Endothelial cell of umbilical vein (primary cell): ENCODE measurements around the gene RPP21. TPM values are rescaled to one million over a fixed set of nuclear protein-coding genes. Genes with fewer than 3 reads are reported as not detected.

ENCODE experiments used
- BruUV-seq: library from RNA; stranded (reverse); fragments of 400-500 nt; replicated peaks from 2 replicates; lab custom pipeline; 2021; lab: Mats Ljungman, UMichigan
- CTCF ChIA-PET: fragments of 300-600, 350-600 bp; sonication (Branson Sonifier 250); formaldehyde crosslinking; loops from one replicate; lab custom pipeline; 2021; ENCODE audit warnings: antibody characterized with exemption, inconsistent platforms; lab: Charles Lee
- POLR2A ChIA-PET: fragments of 300-600, 350-600 bp; sonication (Branson Sonifier 250); formaldehyde crosslinking; loops from one replicate; lab custom pipeline; 2021; ENCODE audit warnings: antibody characterized with exemption, inconsistent platforms; lab: Charles Lee
- DNase-seq: peaks from one replicate; pipeline ENCODE4 v3.0.0-alpha.2; 2011; ENCODE audit warnings: low read depth, low spot score
- FAIRE-seq: peaks from 2 replicates; lab custom pipeline; 2011; peaks lifted over from hg19 to GRCh38; lab: Jason Lieb, UNC
- H2AFZ ChIP-seq: 2 replicates; pipeline ENCODE4 v1.6.0; 2012; ENCODE audit warnings: low read depth, low read length, control low read depth, inconsistent platforms
- H3K27ac ChIP-seq: 2 replicates; pipeline ENCODE4 v1.5.1; 2011; ENCODE audit warnings: low read depth, mild to moderate bottlenecking, control low read depth, low read length, moderate library complexity; ENCODE audit not compliant: insufficient read depth
- H3K27me3 ChIP-seq, 2 experiments: 2 replicates each; pipeline versions ENCODE4 v1.6.0 to v1.6.1; 2011; ENCODE audit warnings: low read length in 2 of 2, mixed read lengths in 1 of 2; ENCODE audit not compliant: control insufficient read depth in 2 of 2, insufficient read depth in 2 of 2
- H3K36me3 ChIP-seq, 2 experiments: 2 replicates in 1 of 2; 3 replicates in 1 of 2; pipeline ENCODE4 v1.5.1; 2011; ENCODE audit warnings: low read length in 2 of 2, mild to moderate bottlenecking in 1 of 2, moderate library complexity in 1 of 2; ENCODE audit not compliant: control insufficient read depth in 2 of 2, insufficient read depth in 2 of 2; ENCODE audit errors: extremely low read depth in 1 of 2
- H3K4me1 ChIP-seq: 3 replicates; pipeline ENCODE4 v1.5.1; 2011; ENCODE audit warnings: mild to moderate bottlenecking, low read length; ENCODE audit not compliant: control insufficient read depth, insufficient read depth; ENCODE audit errors: extremely low read depth
- H3K4me2 ChIP-seq: 2 replicates; pipeline ENCODE4 v1.6.1; 2011; ENCODE audit warnings: low read length, control low read depth, mixed read lengths; ENCODE audit not compliant: insufficient read depth
- H3K4me3 ChIP-seq, 3 experiments: fragments of 200-600 bp in 1 of 3; sonication (generic), shearing (Covaris generic) in 1 of 3; replicated peaks in 1 of 3; 2 replicates each; pipeline ENCODE4 v1.5.1; 2011 to 2016; ENCODE audit warnings: control low read depth in 3 of 3, low read length in 3 of 3, mild to moderate bottlenecking in 2 of 3, inconsistent platforms in 1 of 3, low read depth in 1 of 3, moderate library complexity in 1 of 3; ENCODE audit not compliant: insufficient read depth in 1 of 3
- H3K79me2 ChIP-seq: 2 replicates; pipeline ENCODE4 v1.6.0; 2012; ENCODE audit warnings: low read length, inconsistent platforms; ENCODE audit not compliant: control insufficient read depth, insufficient read depth
- H3K9ac ChIP-seq: replicated peaks from 2 replicates; pipeline ENCODE3; 2011; ENCODE audit warnings: low read length, control low read depth; ENCODE audit not compliant: insufficient read depth; ENCODE audit errors: extremely low read depth
- H3K9me1 ChIP-seq: replicated peaks from 3 replicates; pipeline ENCODE4 v1.6.0; 2011; ENCODE audit warnings: mild to moderate bottlenecking, low read length; ENCODE audit not compliant: control insufficient read depth, insufficient read depth; ENCODE audit errors: extremely low read depth
- H3K9me3 ChIP-seq: replicated peaks from 2 replicates; pipeline ENCODE4 v1.5.1; 2012; ENCODE audit warnings: low read length, inconsistent platforms; ENCODE audit not compliant: control insufficient read depth, insufficient read depth
- H4K20me1 ChIP-seq: replicated peaks from 2 replicates; pipeline ENCODE3; 2011; ENCODE audit warnings: mild to moderate bottlenecking, low read length; ENCODE audit not compliant: control insufficient read depth, insufficient read depth; ENCODE audit errors: extremely low read depth
- EZH2 ChIP-seq: IDR thresholded peaks from 2 replicates; pipeline ENCODE4 v1.6.1; 2012; ENCODE audit warnings: borderline replicate concordance, low read depth, mild to moderate bottlenecking, moderate library complexity, low read length, inconsistent platforms; ENCODE audit not compliant: severe bottlenecking
- FOS ChIP-seq: IDR thresholded peaks from 2 replicates; pipeline ENCODE4 v1.6.1; 2011; ENCODE audit warnings: mild to moderate bottlenecking, low read length, moderate library complexity, borderline replicate concordance; ENCODE audit not compliant: insufficient read depth
- GATA2 ChIP-seq: IDR thresholded peaks from 2 replicates; pipeline ENCODE4 v1.7.0; 2011; ENCODE audit warnings: low read depth, mild to moderate bottlenecking, moderate library complexity, mixed read lengths, low read length; ENCODE audit not compliant: insufficient read length, insufficient read depth
- JUN ChIP-seq: IDR thresholded peaks from 2 replicates; pipeline ENCODE4 v1.6.1; 2011; ENCODE audit warnings: borderline replicate concordance, low read depth; ENCODE audit not compliant: insufficient read length, insufficient read depth
- MYC ChIP-seq: IDR thresholded peaks from one replicate; pipeline ENCODE4 v1.6.1; 2011; ENCODE audit warnings: mild to moderate bottlenecking, low read depth, low read length
- POLR2A ChIP-seq: IDR thresholded peaks from 2 replicates; pipeline ENCODE4 v1.6.1; 2012; ENCODE audit warnings: low read depth, mild to moderate bottlenecking, control low read depth, low read length
- dilution Hi-C: fragments of 300-500 bp; cut with MboI; formaldehyde crosslinking; loops from one replicate; pipeline ENCODE4 v1.15.0; 2019; ENCODE audit warnings: low sequenced_read_pairs; ENCODE audit not compliant: extremely low pct_ligation_motif_present
- intact Hi-C: fragments of 100-400 bp; cut with micrococcal nuclease; formaldehyde crosslinking; loops from one replicate; pipeline ENCODE4 v1.10.0; 2022
- polyA plus RNA-seq, 4 experiments: library from polyadenylated mRNA; depleted of rRNA in 3 of 4; stranded (reverse) in 3 of 4; unstranded in 1 of 4; fragments of >200 nt; gene quantifications; 2 replicates each; pipeline versions ENCODE4 v1.2.1 to v1.2.3, GENCODE V29; 2011 to 2012; ENCODE audit warnings: missing spikeins in 1 of 4
- total RNA-seq: library from RNA; stranded (reverse); gene quantifications from 2 replicates; pipeline ENCODE4 v1.2.3, GENCODE V29; 2021

Gene RPP21
- total and polyA plus RNA-seq, 2 donors (not counting 3 experiments of a cell fraction or from before 2014, with no cell fraction given), result 35.3 to 101 TPM

DNA sequence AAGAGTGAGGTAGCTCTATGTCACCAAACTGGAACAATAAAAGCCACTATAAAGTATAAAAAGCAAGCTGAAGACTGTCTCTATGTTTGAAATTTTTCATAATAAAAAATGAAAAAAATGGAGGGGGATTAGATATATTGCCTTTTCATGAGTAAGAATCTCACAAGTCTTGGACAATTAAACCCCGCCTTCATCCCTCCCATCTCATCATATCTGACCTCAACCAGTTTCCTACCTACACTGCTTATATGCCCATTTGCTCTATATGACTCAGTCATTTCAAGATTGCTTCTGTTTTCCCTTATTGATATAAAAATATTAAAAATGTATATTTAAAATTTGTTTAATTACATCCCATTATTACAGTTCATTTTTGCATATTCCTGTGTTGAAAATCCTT is 21.1 kb upstream of the RPP21 start:
- Histone ChIP-seq H3K79me2 (peaks cover 70% of the 10 kb centered on the region), H3K4me2 (no peak overlapping the region), H3K9me1 (no peaks in the 10 kb centered on the region), H4K20me1 (peaks cover 6% of the 10 kb centered on the region), H3K27ac (no peak overlapping the region), H3K36me3 (no peaks in the 10 kb centered on the region), H3K9ac (no peak overlapping the region), H3K4me3 (no peak overlapping the region), H2AFZ (no peak overlapping the region), H3K27me3 (no peaks in the 10 kb centered on the region), H3K4me1 (peaks cover 24% of the 10 kb centered on the region), H3K9me3 (no peaks in the 10 kb centered on the region)
- ChIA-PET POLR2A (no interaction called here), CTCF (interaction anchor here (1.0 kb wide), 1 partner anchor 91 kb away, joined by 3 read pairs; no protein-coding TSS in a partner anchor)
- BruUV-seq, result no TSS peak
- FAIRE-seq, result no peak
- intact Hi-C loops, result no loop called here
- DNase-seq, result no peak
- dilution Hi-C loops, result no loop called here
- TF ChIP-seq GATA2 (no peak), FOS (no peak), POLR2A (no peak), EZH2 (no peak), MYC (no peak), JUN (no peak)

DNA sequence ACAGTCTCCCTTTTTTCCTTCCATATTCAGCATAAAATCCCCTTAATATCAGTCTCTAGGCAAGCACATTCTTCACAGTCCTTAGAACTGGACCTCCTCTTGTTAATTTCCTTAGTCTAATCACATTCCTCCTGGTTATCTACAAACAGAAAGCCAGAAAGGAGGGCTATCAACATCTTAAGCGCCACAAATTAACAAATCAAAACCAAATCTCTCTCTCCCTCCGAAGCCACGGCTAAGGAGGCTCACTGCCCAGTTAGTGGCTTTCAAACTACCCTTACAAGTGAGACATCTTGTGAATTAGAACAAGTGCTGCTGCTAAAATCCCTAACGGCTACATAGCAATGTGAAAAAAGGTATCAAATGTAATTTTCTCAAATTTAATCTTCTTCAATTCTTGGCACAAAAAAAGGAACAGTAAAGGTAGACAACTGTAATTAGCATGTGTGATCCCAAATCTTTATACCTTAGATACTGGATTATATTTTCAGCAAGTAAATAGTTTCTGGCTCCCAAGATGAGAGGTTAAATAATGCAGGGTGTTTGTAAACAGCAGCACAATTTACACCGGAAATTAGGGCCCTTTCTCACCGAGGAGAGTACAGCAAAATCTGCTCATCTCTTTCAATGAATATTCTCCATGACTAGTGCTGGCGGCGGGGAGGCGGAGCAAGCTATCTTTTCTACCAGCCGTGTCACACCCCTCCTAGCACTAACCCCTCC is 19.6 kb upstream of the RPP21 start:
- peak overlapping the region; percentile 94 for H3K9ac ChIP-seq
- DNase-seq (peak; percentile 46), FAIRE-seq (peak; percentile 74)
- no TSS peak for BruUV-seq
- H3K9me3 ChIP-seq, result no peaks in the 10 kb centered on the region
- no peaks in the 10 kb centered on the region for H3K27me3 ChIP-seq
- peak overlapping the region; percentile 81 for H3K4me2 ChIP-seq
- H4K20me1 ChIP-seq, result peaks cover 6% of the 10 kb centered on the region
- H3K4me3 ChIP-seq, result peak overlapping the region; percentile 65 to 87 (median 85)
- POLR2A ChIA-PET, result no interaction called here
- H3K79me2 ChIP-seq, result peaks cover 57% of the 10 kb centered on the region
- TF ChIP-seq MYC (no peak), EZH2 (no peak)
- H3K4me1 ChIP-seq, result peaks cover 24% of the 10 kb centered on the region
- CTCF ChIA-PET, result interaction anchor here (0.9 to 2.6 kb wide), 5 partner anchors 11 to 222 kb away, joined by 3 to 19 read pairs (median 4); no protein-coding TSS in a partner anchor
- H3K9me1 ChIP-seq, result no peaks in the 10 kb centered on the region
- dilution Hi-C loops, result no loop called here
- intact Hi-C loops, result loop anchor here (5.0 kb wide), 1 partner anchor 258 kb away; the partner anchor contains the start of gene PPP1R11
- no peak overlapping the region for H2AFZ ChIP-seq
- peaks cover 3 to 6% of the 10 kb centered on the region in 2 experiments for H3K36me3 ChIP-seq
- peak overlapping the region; percentile 89 for H3K27ac ChIP-seq
